Inflammatory macrophage treated with lipopolysaccharide for 4 hours (primary cell): ENCODE measurements around the gene ZNF423.

Source experiments
- DNase-seq: peaks from one replicate; pipeline ENCODE4 v3.0.0-alpha.2; 2020

Gene ZNF423

GRCh38 chr16:49463529-49463928, 392.4 kb downstream of the ZNF423 start:
- DNase-seq: no peak

GRCh38 chr16:49462989-49463371, 392.9 kb downstream of the ZNF423 start:
- DNase-seq: no peak

GRCh38 chr16:49462362-49462988, 393.4 kb downstream of the ZNF423 start:
- DNase-seq: no peak

DNA sequence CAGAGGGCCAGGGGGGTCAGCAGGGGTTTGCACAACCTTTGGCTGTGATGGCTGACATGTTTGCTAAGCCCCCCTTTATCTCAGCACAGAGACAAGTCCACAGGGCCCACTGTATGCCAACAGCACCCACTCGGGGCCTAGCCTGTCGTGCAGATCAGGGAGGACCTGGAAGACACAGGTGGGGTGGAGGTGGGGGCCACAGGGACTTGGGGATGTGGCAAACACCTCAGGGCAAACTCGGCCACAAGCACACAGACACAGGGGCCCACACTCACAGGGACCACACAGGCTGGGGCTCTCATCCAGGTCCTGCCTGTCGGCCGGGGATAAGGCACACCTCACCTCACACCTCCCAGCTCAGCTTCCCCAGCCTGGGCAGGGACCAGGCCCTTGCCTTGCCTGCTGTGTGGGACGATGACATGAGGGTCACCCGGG, 394.4 kb downstream of the ZNF423 start:
- DNase-seq: no peak

DNA sequence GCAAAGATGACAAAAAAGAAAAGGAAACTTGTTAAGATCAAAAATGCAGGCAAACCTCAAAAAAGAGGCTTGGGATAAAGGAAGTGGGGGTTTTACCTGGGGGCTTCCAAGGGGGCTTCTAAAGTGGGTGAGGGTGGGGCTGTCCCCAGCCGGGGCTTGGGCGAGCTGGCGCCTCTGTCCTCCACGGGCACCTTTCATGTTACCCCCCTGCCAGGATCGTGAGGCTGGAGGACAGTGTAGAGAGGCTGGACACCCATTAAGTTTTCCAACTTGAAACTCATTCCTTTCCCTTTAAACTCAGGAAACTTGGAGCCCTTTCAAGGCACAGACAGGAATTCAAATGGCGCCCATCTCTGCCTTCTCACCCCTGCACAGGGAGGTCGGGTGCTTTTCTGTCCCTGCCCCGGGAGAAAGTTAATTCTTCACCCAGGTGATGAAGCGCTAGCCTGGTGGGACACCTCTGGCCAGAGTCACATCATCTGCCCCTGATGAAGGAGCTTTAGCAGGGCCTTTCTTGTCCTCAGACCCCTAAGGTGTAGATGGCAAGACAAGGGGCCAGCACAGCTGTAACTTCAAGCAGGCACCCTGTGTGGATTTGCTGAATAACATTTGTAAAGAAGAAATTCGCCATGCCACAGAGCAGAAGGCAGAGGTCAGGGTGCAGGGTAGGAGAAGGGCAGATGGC, 395.0 kb downstream of the ZNF423 start:
- DNase-seq: no peak

DNA sequence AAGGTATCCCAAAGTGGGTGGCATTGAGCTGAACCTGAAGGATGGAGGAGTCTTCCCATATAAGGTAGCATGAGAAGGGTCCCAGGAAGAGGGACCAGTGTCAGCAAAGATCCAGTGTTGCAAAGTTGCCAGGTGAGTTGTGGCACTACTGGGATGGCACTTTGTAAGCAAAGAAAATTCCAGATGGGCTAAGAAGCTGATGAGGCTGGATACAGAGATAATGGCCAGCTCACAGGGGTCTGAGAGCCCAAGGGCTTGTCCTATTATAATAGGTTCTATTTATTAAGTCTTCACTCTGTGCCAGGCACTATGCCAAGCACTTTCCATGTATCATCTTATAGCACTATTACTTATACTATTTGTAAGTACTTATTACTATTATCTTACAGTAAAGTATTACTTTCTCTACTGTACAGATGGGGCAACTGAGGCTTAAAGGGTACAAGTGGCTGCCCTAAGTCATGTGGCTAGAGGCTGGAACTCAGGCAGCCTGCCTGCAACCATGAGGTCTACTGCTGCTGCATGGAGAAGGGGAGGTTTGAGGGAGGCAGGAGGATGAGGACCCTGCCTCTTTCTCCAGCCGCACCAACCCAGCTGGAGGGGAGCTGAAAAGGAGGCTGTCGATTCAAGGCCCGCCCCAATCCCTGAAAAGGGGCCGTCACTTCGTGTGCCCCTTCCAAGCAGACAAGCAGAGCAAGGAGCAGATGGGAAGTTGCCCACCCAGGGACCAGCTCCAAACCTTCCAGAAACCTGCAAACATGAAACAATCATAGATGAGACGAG, 395.8 kb downstream of the ZNF423 start:
- DNase-seq: no peak

GRCh38 chr16:49458656-49459445, 397.1 kb downstream of the ZNF423 start:
- no peak for DNase-seq

DNA sequence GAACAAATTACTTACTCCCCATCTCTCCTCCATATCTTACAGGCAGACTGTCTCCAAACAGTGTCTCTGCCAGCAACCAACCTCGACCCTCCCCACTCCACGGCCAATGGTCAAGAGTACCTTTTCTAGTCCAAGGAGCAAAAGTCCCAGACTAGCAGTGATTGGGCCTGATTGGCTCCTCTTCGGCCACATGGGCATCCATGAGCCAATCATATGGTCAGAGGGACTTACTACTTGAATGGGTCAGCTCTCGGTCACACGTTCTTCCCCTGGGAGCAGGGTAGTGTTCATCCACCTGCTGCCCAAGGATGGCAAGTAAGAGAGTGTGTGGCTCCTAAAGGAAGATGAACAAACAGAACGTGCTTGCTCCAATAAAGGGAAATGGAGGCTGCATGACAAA, 397.7 kb downstream of the ZNF423 start:
- DNase-seq: no peak

DNA sequence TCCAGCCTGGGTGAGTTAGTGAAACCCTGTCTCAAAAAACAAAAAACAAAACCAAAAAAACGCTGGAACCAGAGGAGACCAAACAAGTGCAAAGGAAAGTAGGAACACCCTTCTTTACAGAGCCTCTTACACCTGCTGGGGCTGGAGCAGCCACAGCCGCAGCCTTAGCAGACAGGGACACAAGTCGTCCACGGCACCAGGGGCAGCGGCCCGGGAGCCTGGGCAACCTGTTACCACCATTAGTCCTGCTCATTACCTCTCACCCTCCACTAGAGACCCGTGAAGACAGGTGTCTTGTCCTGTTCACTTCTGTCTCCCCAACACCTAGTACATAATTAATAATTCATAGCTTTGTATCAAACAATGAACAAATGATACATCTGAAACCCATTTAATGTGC, 398.7 kb downstream of the ZNF423 start:
- no peak for DNase-seq

DNA sequence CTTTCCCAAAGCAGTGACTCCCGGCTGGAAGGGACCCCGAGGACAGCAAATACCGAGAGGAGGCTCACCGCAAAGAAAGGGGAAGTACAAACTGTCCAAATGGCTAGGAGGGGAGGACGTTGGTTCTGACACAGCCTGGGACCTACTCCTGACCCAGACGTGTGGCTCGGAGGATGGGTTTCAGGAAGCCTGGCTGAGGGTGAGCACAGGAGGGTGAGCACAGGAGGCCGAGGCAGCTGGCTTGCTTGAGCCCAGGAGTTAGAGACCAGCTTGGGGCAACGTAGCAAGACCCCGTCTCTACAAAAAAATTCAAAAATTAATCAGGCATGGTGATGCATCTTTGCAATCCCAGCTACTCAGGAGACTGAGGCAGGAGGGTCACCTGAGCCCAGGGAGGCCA, 399.1 kb downstream of the ZNF423 start:
- DNase-seq: no peak

- DNase-seq: no peak
Observed at GRCh38 chr16:49455991-49456745, 399.7 kb downstream of the ZNF423 start.

- no peak for DNase-seq
Observed at GRCh38 chr16:49455181-49455990, 400.5 kb downstream of the ZNF423 start.

GRCh38 chr16:49454426-49455180, 401.3 kb downstream of the ZNF423 start:
- no peak for DNase-seq

DNA sequence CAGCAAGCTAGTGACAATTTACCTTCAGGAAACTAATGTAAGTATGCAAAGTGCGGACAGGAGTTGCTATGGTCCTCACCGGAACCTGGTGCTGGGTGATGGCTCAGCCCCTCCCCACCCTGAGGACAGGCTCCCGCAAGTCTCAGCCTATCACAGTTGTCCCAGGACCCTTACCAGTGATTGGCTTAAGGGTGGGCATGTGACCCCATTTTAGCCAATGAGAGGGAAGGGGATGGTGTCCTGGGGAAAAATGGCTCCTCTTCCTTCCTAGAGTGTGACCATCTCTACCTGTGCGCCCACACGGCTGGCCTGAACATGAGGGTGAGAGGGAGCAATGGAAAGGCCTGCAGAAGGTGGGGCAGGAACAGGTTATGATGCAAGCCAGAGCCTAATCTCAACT, 401.9 kb downstream of the ZNF423 start:
- DNase-seq: no peak

DNA sequence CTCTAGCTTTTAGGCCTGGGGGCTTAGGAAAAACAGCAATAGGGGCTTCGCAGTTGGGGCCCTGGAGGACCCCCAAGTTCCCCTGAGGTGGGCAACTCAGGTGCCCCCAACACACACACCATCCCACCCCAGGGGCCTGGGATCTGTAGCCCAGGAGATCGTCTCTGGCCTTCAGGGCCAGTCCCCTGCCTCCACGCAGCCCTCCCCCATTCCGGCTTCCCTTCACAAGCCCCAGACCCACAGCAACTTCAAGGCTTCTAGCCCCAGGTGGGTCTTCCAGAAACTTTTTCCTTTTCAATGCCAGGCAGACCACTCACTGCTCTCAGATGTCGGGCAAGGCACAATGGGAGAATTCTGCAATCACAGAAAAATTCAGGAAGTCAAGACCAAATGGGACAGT, 402.9 kb downstream of the ZNF423 start:
- DNase-seq: no peak

DNA sequence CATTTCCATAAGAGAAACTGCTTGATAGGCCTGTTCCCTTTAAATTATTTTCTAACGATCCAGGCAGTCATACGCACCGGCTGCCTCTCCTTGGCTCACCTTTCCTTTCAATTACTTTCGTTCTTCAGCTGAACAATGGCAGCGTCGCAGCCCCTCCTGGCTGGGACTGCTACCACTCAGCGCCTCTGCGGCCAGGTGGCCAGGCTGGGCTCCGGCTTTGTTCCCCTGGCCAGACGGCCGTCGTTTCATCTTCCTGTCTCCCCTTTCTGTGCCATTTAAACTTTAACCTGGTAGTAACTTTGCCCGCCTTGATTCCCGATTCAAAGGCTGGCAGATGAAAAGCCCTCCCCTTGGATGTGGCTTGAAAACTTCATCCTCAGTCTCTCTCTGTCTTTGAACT, 403.3 kb downstream of the ZNF423 start:
- no peak for DNase-seq

DNA sequence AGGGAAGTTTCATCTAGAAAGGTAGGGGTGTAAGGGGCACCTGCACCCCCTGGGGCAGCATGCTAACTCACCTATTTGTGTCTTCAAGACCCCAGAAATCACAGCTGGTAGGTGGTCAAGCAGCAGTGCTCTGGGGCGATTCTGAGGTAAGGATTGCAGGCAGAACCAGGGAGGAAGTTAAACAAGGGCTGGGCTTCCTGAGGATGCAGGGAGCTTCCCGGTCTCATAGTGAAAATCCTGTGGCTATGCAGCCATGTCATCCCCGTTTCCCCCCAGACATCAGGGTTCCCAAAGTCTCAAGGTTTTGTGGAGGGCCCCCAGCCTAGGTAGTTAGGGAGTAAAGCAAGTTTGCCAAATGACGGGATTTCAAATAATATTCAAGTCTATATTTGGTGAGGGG, 403.8 kb downstream of the ZNF423 start:
- no peak for DNase-seq

DNA sequence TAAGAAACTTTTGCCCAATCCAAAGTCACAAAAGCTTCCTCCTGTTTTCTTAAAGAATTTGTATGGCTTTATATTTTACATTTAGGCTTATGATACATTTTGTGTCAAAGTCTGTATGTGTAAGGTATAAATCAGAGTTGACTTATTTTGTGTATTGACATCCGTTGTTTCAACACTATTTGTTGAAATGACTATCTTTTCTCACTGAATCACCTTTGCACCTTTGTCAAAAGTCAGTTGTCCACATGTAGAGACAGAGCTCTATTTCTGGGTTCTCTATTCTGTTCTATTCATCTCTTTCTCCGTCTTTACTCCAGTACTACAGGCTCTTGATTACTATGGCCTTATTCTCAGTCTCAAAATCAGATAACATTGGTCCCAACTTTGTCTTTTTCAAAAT, 409.1 kb downstream of the ZNF423 start:
- DNase-seq: no peak

GRCh38 chr16:49443576-49443975, 412.3 kb downstream of the ZNF423 start:
- DNase-seq: no peak

- DNase-seq: no peak
Observed at GRCh38 chr16:49442805-49443204, 413.1 kb downstream of the ZNF423 start.

- no peak for DNase-seq
Observed at GRCh38 chr16:49441366-49441780, 414.5 kb downstream of the ZNF423 start.
